Stimulated activated CD8-positive, alpha-beta memory T cell treated with anti-CD3 and anti-CD28 coated beads, Interleukin-15, amount 100 ng/mL, for 1 hour (primary cell): ENCODE measurements around the gene ELP6.

Experiments
- DNase-seq: peaks from one replicate; pipeline ENCODE4 v3.0.0-alpha.2; 2020; ENCODE audit warnings: low read depth

ELP6 gene

GRCh38 chr3:47513125-47513929 is at the start of gene ELP6:
TSS of gene ELP6 (minus strand) at chr3:47513712. CDS start at chr3:47513590, 122 bp downstream.
- peak; percentile 89 for DNase-seq

GRCh38 chr3:47556351-47556750 is 42.8 kb upstream of the ELP6 start:
- no peak for DNase-seq

- DNase-seq, result no peak
Measured at GRCh38 chr3:47554335-47554734, 40.8 kb upstream of the ELP6 start.

GRCh38 chr3:47553407-47553806 is 39.9 kb upstream of the ELP6 start:
- no peak for DNase-seq

GRCh38 chr3:47542471-47543173 is 29.1 kb upstream of the ELP6 start:
- no peak for DNase-seq

GRCh38 chr3:47541583-47542108 is 28.1 kb upstream of the ELP6 start:
- no peak for DNase-seq

- no peak for DNase-seq
Measured at GRCh38 chr3:47540281-47540680, 26.8 kb upstream of the ELP6 start.

- DNase-seq, result no peak
Measured at GRCh38 chr3:47536967-47537366, 23.5 kb upstream of the ELP6 start.

GRCh38 chr3:47536221-47536891 is 22.8 kb upstream of the ELP6 start:
- DNase-seq, result no peak

- DNase-seq, result no peak
Measured at GRCh38 chr3:47533996-47534454, 20.5 kb upstream of the ELP6 start.

- DNase-seq, result no peak
Measured at GRCh38 chr3:47533481-47533880, 20.0 kb upstream of the ELP6 start.

GRCh38 chr3:47527952-47528725 is 14.6 kb upstream of the ELP6 start:
- no peak for DNase-seq

GRCh38 chr3:47525617-47526016 is 12.1 kb upstream of the ELP6 start:
- DNase-seq, result no peak

- DNase-seq, result no peak
Measured at GRCh38 chr3:47523310-47524073, 10.0 kb upstream of the ELP6 start.

- peak; percentile 34 for DNase-seq
Measured at GRCh38 chr3:47522082-47522987, 8.8 kb upstream of the ELP6 start.

GRCh38 chr3:47520756-47521155 is 7.2 kb upstream of the ELP6 start:
- DNase-seq, result no peak

GRCh38 chr3:47517937-47518336 is 4.4 kb upstream of the ELP6 start:
- no peak for DNase-seq

GRCh38 chr3:47515864-47516319 is 2.4 kb upstream of the ELP6 start:
- DNase-seq, result no peak

- DNase-seq, result no peak
Measured at GRCh38 chr3:47515100-47515499, 1.6 kb upstream of the ELP6 start.
